ENCODE data around the gene CD46. TPM values are rescaled to one million over a fixed set of nuclear protein-coding genes. Genes with fewer than 3 reads are reported as not detected.

The CD46 gene
- total RNA-seq, 1 experiment from 2014 or later, result 100 TPM

DNA sequence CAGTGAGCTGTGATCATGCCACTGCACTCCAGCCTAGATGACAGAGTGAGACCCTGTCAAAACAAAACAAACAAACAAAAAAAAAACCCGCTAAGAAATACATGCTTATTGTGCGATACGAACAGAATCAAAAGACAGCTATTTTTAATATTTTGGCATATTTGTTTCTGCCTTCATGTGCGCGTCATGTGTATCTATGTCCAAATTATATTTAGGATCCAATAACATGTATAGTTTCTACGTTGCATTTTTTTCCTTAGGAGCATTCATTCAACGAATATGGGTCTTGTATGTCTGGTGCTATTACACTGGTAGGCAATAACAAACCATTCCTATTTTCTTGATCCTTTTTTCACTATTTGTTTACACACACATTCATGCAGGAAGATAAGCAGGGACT lies 1.8 kb downstream of the CD46 start:
- RAD21 ChIA-PET (ENCODE audit: low non-redundant PET in 1 of 2, low total read pairs in 2 of 2, uncharacterized antibody in 2 of 2, unreplicated experiment in 2 of 2), result no interaction called here

DNA sequence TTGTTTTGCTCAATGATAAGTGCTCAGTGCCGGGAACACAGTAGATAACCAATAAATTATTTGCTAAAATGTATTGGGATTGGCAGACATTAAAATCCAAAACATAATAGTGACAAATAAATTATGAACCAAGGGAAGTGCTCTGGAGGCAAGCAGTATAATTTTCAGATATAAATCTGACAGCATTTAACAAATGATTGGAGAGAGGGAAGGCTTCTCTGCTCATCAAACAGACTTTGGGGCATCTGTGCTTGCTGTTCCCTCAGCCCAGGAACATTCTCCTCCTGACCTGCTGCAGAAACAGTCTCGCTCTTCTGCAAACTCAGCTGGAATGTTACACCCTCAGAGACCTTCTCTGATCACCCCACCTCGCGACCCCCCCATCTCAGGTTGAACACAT lies 2.2 kb downstream of the CD46 start:
- H3K27ac ChIP-seq (ENCODE audit: low read depth, low read length), result no peak overlapping the region
- TF ChIP-seq, protein P1, sequence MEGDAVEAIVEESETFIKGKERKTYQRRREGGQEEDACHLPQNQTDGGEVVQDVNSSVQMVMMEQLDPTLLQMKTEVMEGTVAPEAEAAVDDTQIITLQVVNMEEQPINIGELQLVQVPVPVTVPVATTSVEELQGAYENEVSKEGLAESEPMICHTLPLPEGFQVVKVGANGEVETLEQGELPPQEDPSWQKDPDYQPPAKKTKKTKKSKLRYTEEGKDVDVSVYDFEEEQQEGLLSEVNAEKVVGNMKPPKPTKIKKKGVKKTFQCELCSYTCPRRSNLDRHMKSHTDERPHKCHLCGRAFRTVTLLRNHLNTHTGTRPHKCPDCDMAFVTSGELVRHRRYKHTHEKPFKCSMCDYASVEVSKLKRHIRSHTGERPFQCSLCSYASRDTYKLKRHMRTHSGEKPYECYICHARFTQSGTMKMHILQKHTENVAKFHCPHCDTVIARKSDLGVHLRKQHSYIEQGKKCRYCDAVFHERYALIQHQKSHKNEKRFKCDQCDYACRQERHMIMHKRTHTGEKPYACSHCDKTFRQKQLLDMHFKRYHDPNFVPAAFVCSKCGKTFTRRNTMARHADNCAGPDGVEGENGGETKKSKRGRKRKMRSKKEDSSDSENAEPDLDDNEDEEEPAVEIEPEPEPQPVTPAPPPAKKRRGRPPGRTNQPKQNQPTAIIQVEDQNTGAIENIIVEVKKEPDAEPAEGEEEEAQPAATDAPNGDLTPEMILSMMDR (IDR thresholded peaks at IDR 0.05 in 2 of 3, conservative IDR thresholded peaks at IDR 0.05 in 1 of 3; ENCODE audit: borderline replicate concordance in 1 of 3, insufficient read depth in 1 of 3, low read depth in 2 of 3, low read length in 2 of 3), result no peak
- TF ChIP-seq ZNF274 (IDR thresholded peaks at IDR 0.05; ENCODE audit: low read depth, low read length), result no peak
- no peak for TF ChIP-seq YY1 (IDR thresholded peaks at IDR 0.05; ENCODE audit: extremely low read depth, insufficient replicate concordance, low read depth, low read length)
- no peak for TF ChIP-seq JUND (IDR thresholded peaks at IDR 0.05)
- TF ChIP-seq, protein P2, sequence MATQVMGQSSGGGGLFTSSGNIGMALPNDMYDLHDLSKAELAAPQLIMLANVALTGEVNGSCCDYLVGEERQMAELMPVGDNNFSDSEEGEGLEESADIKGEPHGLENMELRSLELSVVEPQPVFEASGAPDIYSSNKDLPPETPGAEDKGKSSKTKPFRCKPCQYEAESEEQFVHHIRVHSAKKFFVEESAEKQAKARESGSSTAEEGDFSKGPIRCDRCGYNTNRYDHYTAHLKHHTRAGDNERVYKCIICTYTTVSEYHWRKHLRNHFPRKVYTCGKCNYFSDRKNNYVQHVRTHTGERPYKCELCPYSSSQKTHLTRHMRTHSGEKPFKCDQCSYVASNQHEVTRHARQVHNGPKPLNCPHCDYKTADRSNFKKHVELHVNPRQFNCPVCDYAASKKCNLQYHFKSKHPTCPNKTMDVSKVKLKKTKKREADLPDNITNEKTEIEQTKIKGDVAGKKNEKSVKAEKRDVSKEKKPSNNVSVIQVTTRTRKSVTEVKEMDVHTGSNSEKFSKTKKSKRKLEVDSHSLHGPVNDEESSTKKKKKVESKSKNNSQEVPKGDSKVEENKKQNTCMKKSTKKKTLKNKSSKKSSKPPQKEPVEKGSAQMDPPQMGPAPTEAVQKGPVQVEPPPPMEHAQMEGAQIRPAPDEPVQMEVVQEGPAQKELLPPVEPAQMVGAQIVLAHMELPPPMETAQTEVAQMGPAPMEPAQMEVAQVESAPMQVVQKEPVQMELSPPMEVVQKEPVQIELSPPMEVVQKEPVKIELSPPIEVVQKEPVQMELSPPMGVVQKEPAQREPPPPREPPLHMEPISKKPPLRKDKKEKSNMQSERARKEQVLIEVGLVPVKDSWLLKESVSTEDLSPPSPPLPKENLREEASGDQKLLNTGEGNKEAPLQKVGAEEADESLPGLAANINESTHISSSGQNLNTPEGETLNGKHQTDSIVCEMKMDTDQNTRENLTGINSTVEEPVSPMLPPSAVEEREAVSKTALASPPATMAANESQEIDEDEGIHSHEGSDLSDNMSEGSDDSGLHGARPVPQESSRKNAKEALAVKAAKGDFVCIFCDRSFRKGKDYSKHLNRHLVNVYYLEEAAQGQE (IDR thresholded peaks at IDR 0.05; ENCODE audit: low read depth), result no peak
- no peak for TF ChIP-seq ELF1 (IDR thresholded peaks at IDR 0.05; ENCODE audit: borderline replicate concordance, low read depth)
- H3K27me3 ChIP-seq (ENCODE audit: insufficient read depth, low read length), result no peaks in the 10 kb centered on the region
- H2AFZ ChIP-seq (ENCODE audit: low read depth, low read length, poor library complexity, severe bottlenecking), result no peak overlapping the region
- H3K4me2 ChIP-seq (ENCODE audit: low read length), result 0 out of 2 replicates have a peak overlapping the region, but pooled peaks have one; percentile 77
- ChIA-PET POLR2A (no interaction called here), RAD21 (ENCODE audit: low non-redundant PET in 1 of 2, low total read pairs in 2 of 2, uncharacterized antibody in 2 of 2, unreplicated experiment in 2 of 2) (no interaction called here), CTCF (no interaction called here)
- peaks cover 3 to 6% of the 10 kb centered on the region in 2 experiments; a peak in 2 of 4 replicates for H3K36me3 ChIP-seq (ENCODE audit: control insufficient read depth in 1 of 2, insufficient read depth in 2 of 2, low read length in 2 of 2)
- ATAC-seq (no peak), DNase-seq (ENCODE audit: low read depth, low spot score) (no peak)
- peaks cover 15 to 26% of the 10 kb centered on the region in 2 experiments for H3K4me1 ChIP-seq (ENCODE audit: control insufficient read depth in 1 of 2, insufficient read depth in 2 of 2, low read length in 2 of 2)
- intact Hi-C loops (cut with micrococcal nuclease), result no loop called here
- no peaks in the 10 kb centered on the region for H3K9me2 ChIP-seq (ENCODE audit: insufficient read depth)
- H3K9me3 ChIP-seq (ENCODE audit: control insufficient read depth in 1 of 2, insufficient read depth in 1 of 2, low read depth in 1 of 2, low read length in 2 of 2), result no peaks in the 10 kb centered on the region
- no peaks in the 10 kb centered on the region for H4K20me1 ChIP-seq (ENCODE audit: insufficient read depth)
- H3K79me2 ChIP-seq (ENCODE audit: insufficient read depth, low read length), result peaks cover 72% of the 10 kb centered on the region
- no TSS peak for BruUV-seq (replicated peaks)
- no peak overlapping the region for H3K9ac ChIP-seq (ENCODE audit: low read length)
- no peak overlapping the region for H3K4me3 ChIP-seq (replicated peaks in 1 of 2; ENCODE audit: low read depth in 1 of 2, low read length in 2 of 2)

More for the DNA sequence above, 1.8 kb downstream of the CD46 start:
- intact Hi-C loops (cut with micrococcal nuclease), result loop anchor here (2.0 kb wide), 1 partner anchor 45 kb away; no protein-coding TSS in a partner anchor
- no peak for DNase-seq (ENCODE audit: low read depth, low spot score)
- peak overlapping the region; percentile 94; the same call in 1 of the 2 replicates for H3K9ac ChIP-seq (ENCODE audit: low read length)
- H3K9me2 ChIP-seq (ENCODE audit: insufficient read depth), result no peaks in the 10 kb centered on the region
- BruUV-seq (replicated peaks), result no TSS peak
- H4K20me1 ChIP-seq (ENCODE audit: insufficient read depth), result no peaks in the 10 kb centered on the region
- H3K4me3 ChIP-seq (replicated peaks in 1 of 2; ENCODE audit: low read depth in 1 of 2, low read length in 2 of 2), result peak overlapping the region; percentile 93 to 97; a peak in 3 of 4 replicates
- H3K27ac ChIP-seq (ENCODE audit: low read depth, low read length), result no peak overlapping the region
- H3K4me1 ChIP-seq (ENCODE audit: control insufficient read depth in 1 of 2, insufficient read depth in 2 of 2, low read length in 2 of 2), result peaks cover 19 to 30% of the 10 kb centered on the region in 2 experiments
- ATAC-seq, result no peak
- POLR2A ChIA-PET, result no interaction called here
- TF ChIP-seq EGR1 (IDR thresholded peaks at IDR 0.05; ENCODE audit: low read depth) (no peak), JUND (IDR thresholded peaks at IDR 0.05) (no peak)
- TF ChIP-seq, protein P3, sequence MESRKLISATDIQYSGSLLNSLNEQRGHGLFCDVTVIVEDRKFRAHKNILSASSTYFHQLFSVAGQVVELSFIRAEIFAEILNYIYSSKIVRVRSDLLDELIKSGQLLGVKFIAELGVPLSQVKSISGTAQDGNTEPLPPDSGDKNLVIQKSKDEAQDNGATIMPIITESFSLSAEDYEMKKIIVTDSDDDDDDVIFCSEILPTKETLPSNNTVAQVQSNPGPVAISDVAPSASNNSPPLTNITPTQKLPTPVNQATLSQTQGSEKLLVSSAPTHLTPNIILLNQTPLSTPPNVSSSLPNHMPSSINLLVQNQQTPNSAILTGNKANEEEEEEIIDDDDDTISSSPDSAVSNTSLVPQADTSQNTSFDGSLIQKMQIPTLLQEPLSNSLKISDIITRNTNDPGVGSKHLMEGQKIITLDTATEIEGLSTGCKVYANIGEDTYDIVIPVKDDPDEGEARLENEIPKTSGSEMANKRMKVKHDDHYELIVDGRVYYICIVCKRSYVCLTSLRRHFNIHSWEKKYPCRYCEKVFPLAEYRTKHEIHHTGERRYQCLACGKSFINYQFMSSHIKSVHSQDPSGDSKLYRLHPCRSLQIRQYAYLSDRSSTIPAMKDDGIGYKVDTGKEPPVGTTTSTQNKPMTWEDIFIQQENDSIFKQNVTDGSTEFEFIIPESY (IDR thresholded peaks at IDR 0.05; ENCODE audit: extremely low read depth, insufficient replicate concordance, low read length), result no peak
- no peaks in the 10 kb centered on the region for H3K9me3 ChIP-seq (ENCODE audit: control insufficient read depth in 1 of 2, insufficient read depth in 1 of 2, low read depth in 1 of 2, low read length in 2 of 2)
- no peaks in the 10 kb centered on the region for H3K27me3 ChIP-seq (ENCODE audit: insufficient read depth, low read length)
- H2AFZ ChIP-seq (ENCODE audit: low read depth, low read length, poor library complexity, severe bottlenecking), result no peak overlapping the region
- peaks cover 68% of the 10 kb centered on the region for H3K79me2 ChIP-seq (ENCODE audit: insufficient read depth, low read length)
- H3K4me2 ChIP-seq (ENCODE audit: low read length), result peak overlapping the region; percentile 77
- CTCF ChIA-PET, result no interaction called here
- H3K36me3 ChIP-seq (ENCODE audit: control insufficient read depth in 1 of 2, insufficient read depth in 2 of 2, low read length in 2 of 2), result peaks cover 3 to 6% of the 10 kb centered on the region in 2 experiments; a peak in 2 of 4 replicates

Data from HCT116 (cell line).